Smooth muscle cell (in vitro differentiated cells): ENCODE measurements around the gene ENKUR. TPM values are rescaled to one million over a fixed set of nuclear protein-coding genes. Genes with fewer than 3 reads are reported as not detected.

Experiments used
- DNase-seq: peaks from one replicate; lab custom pipeline; 2025; ENCODE audit not compliant: unreplicated experiment; lab: John Stamatoyannopoulos, UW
- H2AFZ ChIP-seq: fragments of 200-600 bp; sonication (generic); 2 replicates; pipeline ENCODE4 v1.6.0; 2016; ENCODE audit warnings: antibody characterized with exemption, low read depth, mild to moderate bottlenecking
- H3F3A ChIP-seq: fragments of 200-600 bp; sonication (generic); 2 replicates; pipeline ENCODE4 v1.6.0; 2017; ENCODE audit warnings: antibody characterized with exemption, low read depth
- H3K27ac ChIP-seq: fragments of 200-600 bp; sonication (generic); 2 replicates; pipeline ENCODE4 v1.5.1; 2016; ENCODE audit warnings: low read depth, mild to moderate bottlenecking
- H3K27me3 ChIP-seq: fragments of 200-600 bp; sonication (generic); 2 replicates; pipeline ENCODE4 v1.6.1; 2016; ENCODE audit warnings: low read depth, mild to moderate bottlenecking
- H3K36me3 ChIP-seq: fragments of 200-600 bp; sonication (generic); 2 replicates; pipeline ENCODE4 v1.5.1; 2016; ENCODE audit warnings: low read depth
- H3K4me1 ChIP-seq: fragments of 200-600 bp; sonication (generic); 2 replicates; pipeline ENCODE4 v1.5.1; 2016; ENCODE audit warnings: low read depth
- H3K4me2 ChIP-seq: fragments of 200-600 bp; sonication (generic); 2 replicates; pipeline ENCODE4 v1.6.0; 2016; ENCODE audit warnings: mild to moderate bottlenecking
- H3K4me3 ChIP-seq: fragments of 200-600 bp; sonication (generic); 2 replicates; pipeline ENCODE4 v1.5.1; 2016; ENCODE audit warnings: mild to moderate bottlenecking
- H3K79me2 ChIP-seq: fragments of 200-600 bp; sonication (generic); 2 replicates; pipeline ENCODE4 v1.6.0; 2016; ENCODE audit warnings: low read depth, mild to moderate bottlenecking
- H3K9ac ChIP-seq: fragments of 200-600 bp; sonication (generic); 2 replicates; pipeline ENCODE4 v1.6.0; 2016; ENCODE audit warnings: low read depth
- H3K9me3 ChIP-seq: fragments of 200-600 bp; sonication (generic); replicated peaks from 2 replicates; pipeline ENCODE4 v1.5.1; 2016; ENCODE audit warnings: low read depth
- H4K20me1 ChIP-seq: fragments of 200-600 bp; sonication (generic); 2 replicates; pipeline ENCODE4 v1.6.0; 2016; ENCODE audit warnings: low read depth
- WGBS: methylation state at CpG from one replicate; pipeline ENCODE4 v1.1.7; 2016; ENCODE audit warnings: low lambda C conversion rate; 5-methylcytosine and 5-hydroxymethylcytosine counted together
- polyA plus RNA-seq: library from polyadenylated mRNA; unstranded; fragments of >200 nt; fragmentation: Nextera tagmentation; extraction: Ambion mirVana; gene quantifications from 2 replicates; pipeline ENCODE4 v1.2.1, GENCODE V29; 2016
- small RNA-seq: library from RNA; depleted of rRNA; stranded (forward); fragments of <200 nt; gene quantifications from one replicate; pipeline ENCODE3, GENCODE V24; 2014
- total RNA-seq: library from RNA; depleted of rRNA; stranded (reverse); fragments of >200 nt; gene quantifications from 2 replicates; pipeline ENCODE4 v1.2.3, GENCODE V29; 2014
- TF ChIP-seq, protein P1 (sequence below): fragments of 200-600 bp; sonication (generic); IDR thresholded peaks from 2 replicates; pipeline ENCODE4 v1.5.1; 2017; ENCODE audit warnings: borderline replicate concordance, mild to moderate bottlenecking, antibody characterized with exemption; ENCODE audit not compliant: insufficient read depth, poor library complexity, severe bottlenecking

ENKUR gene
- total and polyA plus RNA-seq, 2 experiments from 2014 or later: 0.58 TPM; not detected in 1

DNA sequence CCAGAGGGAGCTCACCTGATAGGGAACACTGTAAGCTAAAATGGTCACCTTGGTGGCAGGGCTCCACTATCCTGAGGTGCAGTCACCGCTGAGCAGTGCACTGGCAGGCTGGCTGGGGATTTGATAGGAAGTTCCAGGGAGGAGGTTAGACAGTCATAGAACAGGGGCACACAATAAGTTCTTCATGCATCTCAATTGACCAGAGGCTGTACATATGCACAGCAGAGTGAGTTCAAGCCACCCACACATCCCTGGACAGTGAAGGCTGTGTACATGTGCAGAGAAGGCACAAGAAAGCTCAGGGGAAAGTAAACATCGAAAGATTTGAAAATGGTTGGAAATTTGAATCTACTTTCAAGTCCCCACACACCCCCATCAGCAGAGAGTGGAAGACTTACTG is 77.4 kb downstream of the ENKUR start:
- H2AFZ ChIP-seq: no peak overlapping the region
- H4K20me1 ChIP-seq: no peaks in the 10 kb centered on the region
- H3K36me3 ChIP-seq: no peaks in the 10 kb centered on the region
- TF ChIP-seq, protein P1, sequence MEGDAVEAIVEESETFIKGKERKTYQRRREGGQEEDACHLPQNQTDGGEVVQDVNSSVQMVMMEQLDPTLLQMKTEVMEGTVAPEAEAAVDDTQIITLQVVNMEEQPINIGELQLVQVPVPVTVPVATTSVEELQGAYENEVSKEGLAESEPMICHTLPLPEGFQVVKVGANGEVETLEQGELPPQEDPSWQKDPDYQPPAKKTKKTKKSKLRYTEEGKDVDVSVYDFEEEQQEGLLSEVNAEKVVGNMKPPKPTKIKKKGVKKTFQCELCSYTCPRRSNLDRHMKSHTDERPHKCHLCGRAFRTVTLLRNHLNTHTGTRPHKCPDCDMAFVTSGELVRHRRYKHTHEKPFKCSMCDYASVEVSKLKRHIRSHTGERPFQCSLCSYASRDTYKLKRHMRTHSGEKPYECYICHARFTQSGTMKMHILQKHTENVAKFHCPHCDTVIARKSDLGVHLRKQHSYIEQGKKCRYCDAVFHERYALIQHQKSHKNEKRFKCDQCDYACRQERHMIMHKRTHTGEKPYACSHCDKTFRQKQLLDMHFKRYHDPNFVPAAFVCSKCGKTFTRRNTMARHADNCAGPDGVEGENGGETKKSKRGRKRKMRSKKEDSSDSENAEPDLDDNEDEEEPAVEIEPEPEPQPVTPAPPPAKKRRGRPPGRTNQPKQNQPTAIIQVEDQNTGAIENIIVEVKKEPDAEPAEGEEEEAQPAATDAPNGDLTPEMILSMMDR: no peak
- WGBS: 86% methylated on average over 2 of the region's 2 CpGs
- no peak overlapping the region for H3K4me2 ChIP-seq
- no peaks in the 10 kb centered on the region for H3K4me1 ChIP-seq
- no peak overlapping the region for H3K9ac ChIP-seq
- H3K9me3 ChIP-seq: no peaks in the 10 kb centered on the region
- H3K4me3 ChIP-seq: no peak overlapping the region
- DNase-seq: no peak
- no peaks in the 10 kb centered on the region for H3K27me3 ChIP-seq
- H3K79me2 ChIP-seq: no peaks in the 10 kb centered on the region
- H3F3A ChIP-seq: no peaks in the 10 kb centered on the region
- no peak overlapping the region for H3K27ac ChIP-seq

DNA sequence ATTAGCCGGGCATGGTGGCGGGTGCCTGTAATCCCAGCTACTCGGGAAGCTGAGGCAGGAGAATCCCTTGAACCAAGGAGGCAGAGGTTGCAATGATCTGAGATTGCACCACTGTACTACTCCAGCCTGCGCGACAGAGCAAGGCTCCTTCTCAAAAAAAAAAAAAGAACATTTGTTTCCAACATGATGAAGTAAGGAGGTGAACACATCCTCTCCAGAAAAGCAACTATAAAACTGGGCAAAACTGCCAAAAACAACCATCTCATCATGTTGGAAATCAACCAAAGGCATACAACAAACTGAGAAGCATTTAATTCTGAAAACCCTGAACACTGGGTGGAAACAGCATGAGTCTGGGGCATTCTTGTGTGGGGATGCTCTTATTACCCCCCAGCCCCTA is 77.9 kb downstream of the ENKUR start:
- Histone ChIP-seq H3F3A (no peaks in the 10 kb centered on the region), H3K27me3 (no peaks in the 10 kb centered on the region), H2AFZ (no peak overlapping the region), H3K9ac (no peak overlapping the region), H3K27ac (no peak overlapping the region), H3K9me3 (no peaks in the 10 kb centered on the region), H3K4me1 (no peaks in the 10 kb centered on the region), H4K20me1 (no peaks in the 10 kb centered on the region), H3K79me2 (no peaks in the 10 kb centered on the region), H3K4me3 (no peak overlapping the region), H3K4me2 (no peak overlapping the region), H3K36me3 (no peaks in the 10 kb centered on the region)
- TF ChIP-seq, protein P1: no peak
- WGBS: 97% methylated on average over 5 of the region's 5 CpGs
- no peak for DNase-seq

DNA sequence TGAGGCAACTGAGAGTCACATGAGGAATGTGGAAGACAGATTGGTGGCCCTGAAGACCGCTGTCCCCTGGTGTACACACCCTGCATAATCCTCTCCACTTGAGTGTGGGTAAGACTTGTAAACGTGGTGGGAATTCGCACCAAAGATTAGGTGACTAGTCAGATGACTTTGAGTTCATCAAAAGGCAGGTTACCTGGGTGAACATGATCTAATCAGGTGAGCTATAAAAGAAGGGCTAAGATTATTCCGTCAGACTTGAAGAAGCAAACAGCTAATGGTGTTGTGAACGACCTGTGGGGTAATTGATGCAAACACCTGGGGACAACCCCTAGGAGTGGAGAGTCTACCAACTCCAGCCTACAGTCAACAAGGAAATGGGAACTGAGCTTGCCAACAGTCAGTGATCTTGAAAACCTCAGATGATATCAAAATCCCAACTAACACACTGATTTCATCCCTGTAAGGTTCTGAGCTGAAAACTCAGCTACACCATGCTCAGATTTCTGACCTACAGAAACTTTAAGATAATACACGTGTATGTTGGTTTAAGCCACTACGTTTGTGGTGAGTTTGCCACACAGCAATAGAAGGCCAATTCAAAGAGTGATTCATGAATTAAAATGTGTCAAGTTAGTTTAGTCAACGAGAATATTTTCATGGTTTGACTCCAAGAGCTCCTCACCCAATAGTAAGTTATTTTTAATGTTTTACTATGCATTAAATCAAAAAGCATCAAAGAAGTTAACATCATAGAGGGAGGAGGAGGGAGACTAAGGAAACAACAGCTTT is 80.3 kb downstream of the ENKUR start:
- Histone ChIP-seq H3K79me2 (no peaks in the 10 kb centered on the region), H3K4me2 (no peak overlapping the region), H3K4me1 (no peaks in the 10 kb centered on the region), H3K27ac (no peak overlapping the region), H3K9me3 (no peaks in the 10 kb centered on the region), H3K4me3 (no peak overlapping the region), H3F3A (no peaks in the 10 kb centered on the region), H3K36me3 (no peaks in the 10 kb centered on the region), H3K9ac (no peak overlapping the region), H4K20me1 (no peaks in the 10 kb centered on the region), H2AFZ (no peak overlapping the region), H3K27me3 (no peaks in the 10 kb centered on the region)
- DNase-seq: no peak
- TF ChIP-seq, protein P1: no peak
- 97% methylated on average over 8 of the region's 8 CpGs for WGBS

Small RNAs within 50 kb of the gene (small RNA-seq; reads per million reads assigned to genes)
- not detected for gene AL512598.1

Other genes with a start within 250 kb of the ENKUR start
- 11.9 and 18.0 TPM in 2 replicates for gene PRTFDC1, start 63.6 kb downstream of the ENKUR start, total RNA-seq
- 9.2 and 10.2 TPM in 2 replicates for gene PRTFDC1, start 63.6 kb downstream of the ENKUR start, polyA plus RNA-seq
- 2.5 and 3.4 TPM in 2 replicates for gene THNSL1, start 454 bp upstream of the ENKUR start, total RNA-seq
- 2.0 and 2.6 TPM in 2 replicates for gene THNSL1, start 454 bp upstream of the ENKUR start, polyA plus RNA-seq
- 5.5 and 10.1 TPM in 2 replicates for gene GPR158, start 158.8 kb upstream of the ENKUR start, total RNA-seq
- 1.5 and 1.8 TPM in 2 replicates for gene GPR158, start 158.8 kb upstream of the ENKUR start, polyA plus RNA-seq